ENCODE data around the gene CNTNAP3B.
"Not testable (repeated sequence)": the region's sequence is repeated elsewhere in the genome, so short reads cannot be mapped to it uniquely, and the experiment has no call there.

The CNTNAP3B gene

DNA sequence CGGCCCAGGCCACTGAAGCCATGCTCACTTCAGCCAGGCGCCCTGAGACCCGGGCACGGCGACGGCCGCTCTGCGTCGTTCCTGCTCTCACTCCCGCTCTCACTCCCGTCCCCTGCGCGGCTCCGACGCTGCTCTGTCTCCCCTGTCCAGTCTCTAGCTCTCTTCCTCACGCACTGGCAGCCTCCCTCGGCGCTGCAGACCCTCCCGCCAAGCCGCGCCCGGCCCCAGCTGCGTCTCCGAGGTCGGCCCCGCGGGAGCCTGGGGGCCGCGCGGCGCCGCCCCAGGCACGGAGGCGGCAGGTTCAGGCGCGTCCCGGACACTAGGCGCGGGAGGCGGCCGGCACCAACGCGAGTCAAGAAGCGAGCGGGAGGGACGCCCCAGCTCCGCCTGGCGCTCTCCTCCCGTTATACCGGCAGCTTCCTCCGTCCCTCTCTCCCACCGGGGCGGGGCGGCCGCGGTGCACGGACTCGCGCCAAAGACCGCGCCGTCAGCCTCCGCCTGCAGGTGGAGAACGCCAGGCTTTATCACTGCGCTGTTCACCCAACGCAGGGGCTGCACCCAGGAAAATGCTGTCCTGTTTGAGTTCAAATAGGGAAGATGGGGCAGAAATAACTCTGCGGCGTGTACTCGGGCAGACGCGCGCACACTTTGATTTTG is at the start of gene CNTNAP3B:
CNTNAP3B (minus strand) TSS at position 354 of the 657 bp plus-strand sequence; CDS start at position 22, 332 bp downstream.
- not testable (repeated sequence) for DNase-seq (ENCODE audit: low read depth in 2 of 3, low spot score in 1 of 3)

DNA sequence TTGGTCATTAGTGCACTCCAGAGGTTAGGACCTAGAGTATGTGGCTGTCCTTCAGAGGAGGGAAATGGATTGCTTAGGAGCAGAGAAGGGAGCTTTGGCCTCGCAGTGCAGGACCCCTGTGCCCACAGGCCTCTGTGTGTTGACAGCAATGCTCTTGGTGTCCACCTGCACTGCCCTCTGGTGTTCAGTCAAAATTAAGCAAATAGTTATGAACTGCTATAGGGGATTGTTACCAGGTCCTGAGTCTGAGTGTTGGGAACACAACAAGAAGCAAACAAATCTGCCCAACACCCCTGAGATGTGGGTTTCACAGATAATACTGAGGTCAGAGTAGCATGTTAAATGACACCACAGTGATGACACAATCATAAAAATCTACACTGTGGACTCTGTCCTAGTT is 31.1 kb upstream of the CNTNAP3B start:
- not testable (repeated sequence) for DNase-seq (ENCODE audit: low read depth in 2 of 3, low spot score in 1 of 3)

DNA sequence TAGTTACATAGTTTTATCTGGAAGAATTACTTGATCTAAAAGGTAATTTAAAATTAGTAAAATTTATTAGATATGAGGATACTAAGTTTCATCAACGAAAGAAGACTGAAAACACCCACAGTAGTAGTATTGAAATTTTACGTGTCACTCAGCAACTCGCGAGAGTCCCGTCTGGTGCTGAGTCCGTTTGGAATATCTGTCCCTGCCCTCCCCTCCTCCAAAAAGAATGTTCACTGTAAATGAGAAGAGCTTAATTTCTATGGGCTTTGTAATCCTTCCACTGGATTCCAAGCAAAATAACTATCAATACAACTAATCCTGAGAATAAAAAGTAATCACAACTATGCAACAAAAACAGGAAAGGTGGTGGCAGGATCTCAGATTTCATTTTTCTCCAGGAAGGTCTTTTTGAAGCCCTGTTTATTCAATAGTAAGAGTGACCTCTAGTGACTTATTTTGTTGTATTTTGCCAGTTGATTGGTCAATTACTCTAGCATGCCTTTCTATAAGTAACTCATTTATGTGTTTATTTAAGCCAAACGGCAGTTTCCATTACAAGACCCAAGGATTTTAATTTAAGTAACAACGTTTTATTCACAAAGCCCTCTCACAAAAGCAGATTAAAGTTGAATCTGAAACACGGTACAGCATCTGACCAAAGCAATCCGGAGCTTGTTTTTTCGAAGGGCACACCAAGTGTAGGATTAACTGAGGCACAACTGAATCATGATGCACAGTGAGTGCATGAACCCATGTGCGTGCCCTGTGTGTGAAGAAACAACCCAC is 2.0 kb downstream of the CNTNAP3B start:
- DNase-seq (ENCODE audit: low read depth in 2 of 3, low spot score in 1 of 3), result not testable (repeated sequence)

DNA sequence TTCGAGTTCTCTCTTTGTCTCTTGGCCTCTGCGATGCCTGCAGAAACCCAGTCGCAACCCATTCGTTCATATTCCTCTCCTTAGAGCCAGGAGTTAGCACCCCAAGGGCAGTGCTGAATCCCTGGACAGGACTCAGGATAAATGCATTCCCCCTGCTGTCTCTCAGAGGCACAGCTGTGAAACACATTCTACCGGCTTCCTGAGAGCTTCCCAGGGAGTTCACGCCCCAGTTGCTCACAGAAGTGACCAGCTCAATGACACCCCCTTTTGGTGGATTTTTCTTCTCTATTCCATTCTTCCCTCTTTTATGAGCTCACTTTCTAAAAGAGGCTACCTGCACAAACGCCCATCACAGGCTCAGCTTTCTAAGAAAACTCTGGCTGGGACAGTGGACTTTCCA is 8.2 kb downstream of the CNTNAP3B start:
- not testable (repeated sequence) for DNase-seq (ENCODE audit: low read depth in 2 of 3, low spot score in 1 of 3)

DNA sequence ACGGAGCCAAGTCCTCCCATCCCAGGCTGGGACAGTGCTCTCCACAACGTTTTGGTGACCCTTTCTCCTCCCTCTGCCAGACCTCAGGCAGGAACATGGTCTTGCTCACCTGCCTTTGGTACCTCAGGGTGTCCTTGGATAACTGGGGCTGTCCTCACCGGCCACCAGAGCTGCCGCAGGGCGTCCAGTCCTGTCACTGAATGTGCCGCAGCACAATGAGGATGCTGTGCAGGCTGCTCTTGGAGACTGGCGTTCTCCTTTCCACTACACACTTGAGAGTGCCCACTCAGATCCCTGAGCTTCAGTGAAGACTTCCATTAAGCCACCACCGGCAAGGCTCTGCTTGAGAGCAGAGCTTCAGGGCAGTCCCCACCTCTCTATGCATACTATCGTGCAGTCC is 33.3 kb downstream of the CNTNAP3B start:
- not testable (repeated sequence) for DNase-seq (ENCODE audit: low read depth in 2 of 3, low spot score in 1 of 3)

DNA sequence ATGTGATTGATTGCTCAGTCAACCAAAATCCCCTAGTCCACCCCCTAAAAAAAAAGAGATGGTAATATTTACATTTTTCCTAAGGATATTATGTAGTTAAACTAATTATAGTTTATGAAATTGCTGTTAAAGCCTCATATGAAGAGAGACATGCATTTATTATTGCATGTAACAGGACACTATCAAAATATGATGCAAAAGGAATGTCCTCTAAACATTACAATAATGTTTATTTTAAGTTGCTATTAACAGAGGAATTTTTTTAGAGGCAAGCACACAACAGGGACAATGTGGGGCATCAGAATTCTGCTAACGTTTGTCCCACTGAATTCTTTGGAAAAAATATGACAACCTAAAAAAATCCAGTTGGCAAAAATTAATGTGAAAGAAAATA is 44.7 kb downstream of the CNTNAP3B start:
- DNase-seq (ENCODE audit: low read depth in 2 of 3, low spot score in 1 of 3), result not testable (repeated sequence)

DNA sequence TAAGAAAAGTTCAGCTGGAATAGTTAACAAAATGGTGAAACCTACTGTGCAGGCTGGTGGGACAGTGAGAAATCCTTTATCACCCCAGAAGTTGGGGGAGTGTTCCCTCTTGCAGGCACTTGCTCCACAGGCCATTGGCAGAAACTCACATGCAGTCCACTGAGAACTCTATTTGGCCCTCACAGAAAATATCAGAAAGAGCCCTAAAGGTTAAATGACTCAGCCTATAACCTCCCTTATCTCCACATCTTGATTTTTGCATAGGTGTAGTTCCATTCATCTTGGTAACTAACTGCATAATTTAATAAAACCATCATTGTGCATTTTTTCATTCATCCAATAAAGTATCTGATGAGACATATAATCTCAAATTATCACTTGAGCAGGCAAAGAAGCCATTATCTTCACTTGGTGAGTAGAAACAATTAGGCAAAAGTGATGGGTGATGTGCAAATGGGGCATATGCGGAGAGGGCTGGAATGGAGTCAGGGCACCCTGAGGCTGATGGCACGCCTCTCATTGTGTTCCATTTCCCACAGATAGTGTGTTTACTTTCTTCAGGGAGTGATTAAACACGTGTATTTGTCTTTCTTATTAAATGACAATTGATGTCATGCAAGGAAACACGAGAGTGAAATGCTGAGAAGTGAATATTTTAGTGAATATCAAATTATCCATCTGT is 45.2 kb downstream of the CNTNAP3B start:
- not testable (repeated sequence) for DNase-seq (ENCODE audit: low read depth in 2 of 3, low spot score in 1 of 3)

DNA sequence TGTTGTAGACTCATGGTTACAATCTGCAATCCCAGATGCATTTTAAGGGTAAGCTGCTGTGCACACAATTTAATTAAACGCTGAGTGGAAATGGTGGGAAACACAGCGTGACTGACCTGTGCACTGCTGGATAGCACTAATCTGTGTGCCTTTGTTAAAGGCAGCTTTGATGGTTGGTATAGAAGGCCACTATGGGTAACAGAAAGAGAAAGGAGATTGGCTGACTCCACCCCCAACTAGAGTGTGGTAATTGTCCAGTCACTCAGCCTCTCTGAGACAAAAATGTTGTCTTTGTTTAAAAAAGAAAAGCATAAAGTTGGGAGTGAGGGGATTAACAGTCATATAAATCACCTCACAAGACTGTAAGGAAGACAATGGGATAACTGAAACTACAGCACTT is 48.9 kb downstream of the CNTNAP3B start:
- not testable (repeated sequence) for DNase-seq (ENCODE audit: low read depth in 2 of 3, low spot score in 1 of 3)

DNA sequence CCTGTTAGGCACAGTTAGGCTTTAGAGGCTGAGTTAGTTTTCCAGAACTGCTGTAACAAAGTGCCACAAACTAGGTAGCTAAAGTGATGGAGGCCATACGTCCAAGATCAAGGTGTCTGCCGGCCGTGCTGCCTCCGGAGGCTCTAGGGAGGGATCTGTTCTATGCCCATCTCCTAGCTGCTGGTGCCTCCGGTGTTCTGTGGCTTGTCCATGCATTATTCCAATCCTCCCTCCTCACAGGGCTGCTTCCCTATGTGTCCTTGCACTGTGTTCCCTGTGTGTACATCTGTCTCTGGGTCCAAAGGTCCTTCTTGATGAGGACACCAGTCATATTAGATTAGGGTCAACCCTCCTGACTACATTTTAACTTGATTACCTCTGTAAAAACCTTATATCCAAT is 54.4 kb downstream of the CNTNAP3B start:
- DNase-seq (ENCODE audit: low read depth in 2 of 3, low spot score in 1 of 3), result not testable (repeated sequence)

DNA sequence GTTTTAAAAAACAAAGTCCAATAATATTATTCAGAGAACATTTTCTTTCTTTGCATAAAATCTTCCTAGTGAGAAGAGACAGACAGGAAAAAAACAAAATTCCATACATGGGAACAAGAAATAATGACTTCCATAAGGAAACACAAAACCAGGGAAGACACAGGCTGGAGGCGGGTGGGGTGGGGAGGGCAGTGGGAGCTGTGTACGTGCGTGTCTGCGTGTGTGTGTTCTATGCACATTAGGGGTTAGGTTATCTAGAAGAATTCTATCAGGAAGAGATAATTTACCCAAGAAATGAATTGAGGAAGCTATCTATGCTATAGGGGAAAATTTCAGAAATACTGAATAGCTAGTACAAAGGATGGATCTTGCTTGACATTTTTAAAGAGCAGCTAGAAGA is 58.2 kb downstream of the CNTNAP3B start:
- not testable (repeated sequence) for DNase-seq (ENCODE audit: low read depth in 2 of 3, low spot score in 1 of 3)

DNA sequence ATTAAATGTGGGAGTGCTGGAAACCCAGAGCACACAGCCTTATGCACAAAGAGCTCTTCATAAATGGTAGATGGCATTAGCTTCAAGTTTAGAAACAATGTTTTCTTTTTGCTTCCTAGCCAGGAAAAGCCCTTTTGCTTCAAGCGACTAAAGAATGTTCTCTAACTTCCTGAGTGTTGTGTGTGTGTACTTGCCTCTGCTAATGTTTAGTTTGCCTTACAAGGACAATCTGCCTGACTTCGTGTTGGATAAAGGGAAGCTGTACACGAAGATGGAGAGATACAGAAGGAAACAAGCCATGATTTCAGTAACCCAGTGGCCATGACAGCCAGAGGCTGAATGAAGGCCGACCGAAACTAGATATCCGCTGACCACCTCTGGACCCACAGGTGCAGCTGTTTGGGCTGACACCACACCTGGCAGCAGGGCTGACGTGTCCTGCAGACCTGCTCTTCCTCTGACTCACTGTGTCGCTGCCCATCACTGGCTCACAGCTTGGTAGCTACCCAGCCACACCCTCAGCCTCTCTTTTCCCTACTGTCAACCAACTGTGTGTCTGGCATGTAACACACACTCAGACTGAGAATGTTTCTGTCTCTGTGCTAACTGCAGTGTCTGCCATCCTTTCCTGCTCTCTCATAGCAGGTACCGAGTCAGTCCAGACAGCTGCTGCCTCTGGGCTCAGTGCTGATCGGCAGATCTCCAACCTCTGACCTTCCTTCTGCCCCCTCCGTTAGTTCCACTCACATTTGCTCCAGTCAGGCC is 59.0 kb downstream of the CNTNAP3B start:
- not testable (repeated sequence) for DNase-seq (ENCODE audit: low read depth in 2 of 3, low spot score in 1 of 3)

DNA sequence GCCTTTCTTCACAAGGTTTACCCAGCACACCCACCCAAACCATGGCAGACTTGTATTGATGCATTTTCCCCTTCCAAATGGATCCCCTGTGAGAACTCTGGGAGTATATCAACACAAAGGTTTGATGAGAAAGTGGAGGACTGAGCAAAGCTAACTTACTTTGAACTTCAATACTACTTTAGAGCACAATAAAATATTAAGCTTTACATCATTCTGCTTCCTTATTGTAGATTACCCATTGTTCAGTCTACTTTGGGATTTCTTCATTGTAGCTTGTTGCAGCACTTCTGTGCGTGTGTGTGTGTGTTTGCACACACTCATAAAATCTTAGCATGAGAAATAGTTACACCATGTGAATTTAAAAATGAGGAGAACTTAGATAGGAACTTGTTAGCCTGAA is 75.4 kb downstream of the CNTNAP3B start:
- not testable (repeated sequence) for DNase-seq (ENCODE audit: low read depth in 2 of 3, low spot score in 1 of 3)

DNA sequence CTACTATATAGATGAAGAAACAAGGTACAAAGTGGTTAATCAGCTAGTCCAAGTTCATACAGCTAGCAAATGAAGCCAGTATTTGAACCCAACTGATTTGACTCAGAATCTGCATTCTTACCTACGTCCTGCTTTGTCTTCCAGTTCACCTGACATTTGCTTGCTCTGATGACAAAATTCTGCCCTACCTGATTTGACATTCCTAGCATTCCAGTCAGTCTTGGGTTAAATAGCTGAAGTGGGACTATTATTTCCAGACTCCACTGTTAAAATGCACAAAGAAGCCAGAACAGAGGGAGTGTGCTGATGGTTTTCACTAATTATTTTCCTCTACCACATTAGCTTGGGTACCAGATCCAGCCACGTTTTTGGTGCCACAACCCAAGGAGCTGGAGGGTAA is 78.5 kb downstream of the CNTNAP3B start:
- not testable (repeated sequence) for DNase-seq (ENCODE audit: low read depth in 2 of 3, low spot score in 1 of 3)

DNA sequence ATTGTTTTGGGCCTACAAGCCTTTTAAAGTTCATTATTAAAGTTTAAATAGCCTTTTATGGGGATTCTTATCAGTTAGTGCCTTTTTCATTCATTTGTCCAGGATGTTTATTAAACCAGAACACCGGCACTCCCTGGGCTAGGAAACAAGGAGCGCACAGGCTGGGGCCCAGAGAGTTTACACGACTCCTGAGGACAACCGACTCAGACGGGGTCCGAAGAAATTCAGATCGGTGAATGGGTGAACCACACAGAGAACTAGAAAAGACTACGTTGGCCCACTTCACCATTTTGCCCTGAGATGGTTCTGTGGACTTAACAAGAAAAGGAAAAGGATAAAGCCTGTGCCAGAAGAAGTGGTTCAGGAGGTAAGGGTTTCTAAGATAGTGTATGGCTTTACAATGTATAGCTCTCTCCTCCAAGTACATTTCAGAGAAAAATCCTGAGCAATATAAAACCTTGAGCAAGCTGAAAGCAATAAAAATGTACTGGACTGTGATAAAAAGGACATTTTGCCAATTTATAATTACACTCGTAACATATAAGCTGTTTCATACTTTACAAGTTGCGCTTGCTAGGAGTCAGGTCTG is 84.7 kb downstream of the CNTNAP3B start:
- not testable (repeated sequence) for DNase-seq (ENCODE audit: low read depth in 2 of 3, low spot score in 1 of 3)

DNA sequence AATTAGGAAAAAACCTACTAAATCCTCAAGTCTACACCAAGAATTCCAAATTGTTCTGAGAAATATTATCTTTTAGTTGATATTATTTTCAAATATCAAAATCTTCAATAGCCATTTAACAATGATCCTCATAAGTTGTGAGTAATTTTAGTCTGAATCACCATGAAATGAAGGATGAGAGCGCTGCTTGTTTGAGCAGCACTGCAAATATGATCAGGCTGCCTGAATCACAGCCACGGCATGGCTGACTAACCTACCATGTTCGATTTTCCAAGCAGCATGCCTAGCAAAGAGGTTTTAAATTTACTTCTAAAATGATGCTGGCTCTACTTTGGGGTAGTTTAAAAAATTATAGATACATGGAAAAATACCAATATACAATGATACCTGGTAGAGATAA is 95.7 kb downstream of the CNTNAP3B start:
- not testable (repeated sequence) for DNase-seq (ENCODE audit: low read depth in 2 of 3, low spot score in 1 of 3)

DNA sequence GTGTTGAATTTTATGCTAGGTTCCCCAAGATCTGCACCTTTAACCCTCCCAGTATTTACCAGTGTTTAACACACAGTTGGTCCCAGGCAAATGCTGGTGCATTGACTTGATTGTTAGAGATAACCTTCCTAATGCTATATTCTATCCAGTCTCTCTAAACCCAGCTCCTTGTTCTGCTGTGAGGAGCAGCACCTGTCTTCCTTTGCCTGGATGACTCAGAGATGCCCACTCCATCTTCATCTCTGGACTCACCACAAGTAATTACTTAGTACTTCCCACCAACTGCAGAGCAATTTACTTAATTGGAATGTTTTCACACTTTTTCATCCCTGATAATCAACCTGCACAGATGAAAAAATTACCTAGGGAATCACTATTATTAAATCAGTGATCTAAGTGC is 108.6 kb downstream of the CNTNAP3B start:
- DNase-seq (ENCODE audit: low read depth in 2 of 3, low spot score in 1 of 3), result not testable (repeated sequence)

DNA sequence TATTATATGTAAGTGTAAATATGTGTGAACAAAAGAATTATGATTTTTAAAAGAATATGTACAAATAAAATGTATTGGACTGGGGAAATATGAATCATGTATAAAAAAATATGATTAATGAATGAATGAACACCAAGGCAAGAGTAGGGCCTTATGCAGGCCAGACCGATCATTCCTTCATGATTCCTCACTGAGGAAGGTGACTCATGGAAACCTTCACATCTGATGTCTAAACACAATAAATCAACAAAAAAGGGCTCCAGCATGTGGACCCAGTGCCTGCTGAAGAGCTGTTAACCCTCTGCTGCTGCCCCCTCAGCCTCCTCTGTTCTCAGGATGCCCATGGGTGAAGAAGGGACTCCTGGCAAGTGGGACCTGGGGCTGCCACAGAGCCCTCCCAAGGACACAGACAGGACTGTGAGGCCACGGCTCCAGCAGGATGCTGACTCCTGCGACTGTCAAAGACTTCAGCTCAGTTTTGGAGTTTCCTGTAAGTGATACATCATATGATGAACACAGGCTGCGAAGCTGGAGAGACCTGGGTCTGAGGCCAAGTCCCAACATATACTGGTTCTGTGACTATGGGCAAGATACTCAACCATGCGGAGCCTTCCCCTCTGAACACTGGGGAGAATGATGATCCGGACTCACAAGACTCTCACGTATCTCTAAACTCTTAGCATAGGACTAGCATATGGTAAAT is 110.9 kb downstream of the CNTNAP3B start:
- not testable (repeated sequence) for DNase-seq (ENCODE audit: low read depth in 2 of 3, low spot score in 1 of 3)

DNA sequence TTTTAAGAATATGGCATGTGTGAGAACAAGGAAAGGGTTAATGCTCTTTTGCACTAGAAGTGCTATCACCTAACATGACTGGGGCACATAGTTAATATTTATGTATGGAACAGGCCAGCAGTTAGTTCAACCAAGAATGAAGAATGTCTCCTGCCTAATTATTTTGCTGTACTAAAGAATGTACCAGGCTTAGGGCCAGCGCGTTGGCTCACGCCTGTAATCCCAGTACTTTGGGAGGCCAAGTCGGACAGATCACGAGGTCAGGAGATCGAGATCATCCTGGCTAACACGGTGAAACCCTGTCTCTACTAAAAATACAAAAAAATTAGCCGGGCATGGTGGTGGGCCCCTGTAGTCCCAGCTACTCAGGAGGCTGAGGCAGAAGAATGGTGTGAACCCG is 114.9 kb downstream of the CNTNAP3B start:
- not testable (repeated sequence) for DNase-seq (ENCODE audit: low read depth in 2 of 3, low spot score in 1 of 3)

DNA sequence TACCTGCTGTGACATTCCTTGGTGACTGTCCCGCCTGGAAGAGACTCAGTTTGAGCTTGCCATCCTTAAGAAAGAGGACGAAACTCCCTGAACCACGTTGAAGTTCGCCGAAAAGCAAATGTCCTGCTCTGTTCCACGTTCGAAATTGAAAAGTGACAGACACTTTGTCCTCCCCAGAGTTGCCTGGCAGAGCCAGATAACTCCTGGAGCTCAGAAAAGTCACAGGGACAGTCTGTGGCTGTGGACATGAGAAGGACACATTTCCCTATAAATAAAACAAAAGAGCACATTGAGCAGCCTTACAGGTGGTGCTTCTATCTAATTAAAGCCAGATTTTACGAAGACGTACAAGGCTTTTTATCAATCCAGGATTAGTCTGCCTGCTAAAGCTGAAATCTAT is 137.6 kb downstream of the CNTNAP3B start:
- not testable (repeated sequence) for DNase-seq (ENCODE audit: low read depth in 2 of 3, low spot score in 1 of 3)

DNA sequence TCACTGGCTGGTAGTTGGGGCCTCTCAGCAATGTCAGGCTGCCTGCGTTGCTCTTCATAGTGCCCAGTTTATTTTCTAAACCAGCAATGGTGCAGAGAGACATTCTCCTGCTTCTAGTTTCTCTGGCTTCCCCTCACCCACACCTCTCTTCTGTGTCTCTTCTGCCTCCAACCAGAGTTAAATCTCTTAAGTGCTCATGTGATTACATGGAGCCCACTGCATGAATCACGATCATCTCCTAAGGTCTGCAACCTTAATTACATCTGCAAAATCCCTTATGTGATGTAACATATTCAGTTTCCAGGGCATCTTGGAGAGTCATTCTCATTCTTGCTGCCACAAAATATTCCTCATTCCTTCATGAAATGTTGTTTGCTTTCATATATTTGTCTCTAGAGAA is 149.0 kb downstream of the CNTNAP3B start:
- DNase-seq (ENCODE audit: low read depth in 2 of 3, low spot score in 1 of 3), result not testable (repeated sequence)

Data from stimulated activated CD4-positive, alpha-beta T cell treated with anti-CD3 and anti-CD28 coated beads, Interleukin-12 subunit alpha, Interleukin-12 subunit beta, amount 100 ng/mL, for 48 hours (primary cell).